IgD-negative memory B cell (primary cell): ENCODE measurements around the gene ABCA5. TPM values are rescaled to one million over a fixed set of nuclear protein-coding genes. Genes with fewer than 3 reads are reported as not detected.
"Not testable (repeated sequence)": the region's sequence is repeated elsewhere in the genome, so short reads cannot be mapped to it uniquely, and the experiment has no call there.

Source experiments
- H3K27ac Mint-ChIP-seq, 3 donors: one replicate each; pipeline ENCODE4 v1.8.0; 2020 to 2022; ENCODE audit warnings: mild to moderate bottlenecking in 3 of 3, mixed read lengths in 3 of 3, moderate library complexity in 1 of 3
- H3K27me3 Mint-ChIP-seq: one replicate; pipeline ENCODE4 v1.8.0; 2021; ENCODE audit warnings: mixed read lengths
- H3K36me3 Mint-ChIP-seq: one replicate; pipeline ENCODE4 v1.8.0; 2020; ENCODE audit warnings: mild to moderate bottlenecking, mixed read lengths
- H3K4me1 Mint-ChIP-seq, 3 donors: one replicate each; pipeline ENCODE4 v1.8.0; 2020 to 2022; ENCODE audit warnings: mixed read lengths in 3 of 3, mild to moderate bottlenecking in 1 of 3
- H3K4me3 Mint-ChIP-seq, 4 donors: one replicate each; pipeline ENCODE4 v1.8.0; 2020 to 2022; ENCODE audit warnings: mild to moderate bottlenecking in 4 of 4, mixed read lengths in 4 of 4, moderate library complexity in 3 of 4
- H3K9me3 Mint-ChIP-seq, 3 donors: one replicate each; pipeline ENCODE4 v1.8.0; 2020 to 2021; ENCODE audit warnings: mixed read lengths in 3 of 3, mild to moderate bottlenecking in 1 of 3
- polyA plus RNA-seq: library from polyadenylated mRNA; unstranded; fragments of 300-500 nt; fragmentation: Illumina TruSeq; gene quantifications from one replicate; pipeline ENCODE4 v1.2.3, GENCODE V29; 2021

ABCA5 gene
- polyA plus RNA-seq, 1 donor from 2014 or later, result 4.5 TPM

DNA sequence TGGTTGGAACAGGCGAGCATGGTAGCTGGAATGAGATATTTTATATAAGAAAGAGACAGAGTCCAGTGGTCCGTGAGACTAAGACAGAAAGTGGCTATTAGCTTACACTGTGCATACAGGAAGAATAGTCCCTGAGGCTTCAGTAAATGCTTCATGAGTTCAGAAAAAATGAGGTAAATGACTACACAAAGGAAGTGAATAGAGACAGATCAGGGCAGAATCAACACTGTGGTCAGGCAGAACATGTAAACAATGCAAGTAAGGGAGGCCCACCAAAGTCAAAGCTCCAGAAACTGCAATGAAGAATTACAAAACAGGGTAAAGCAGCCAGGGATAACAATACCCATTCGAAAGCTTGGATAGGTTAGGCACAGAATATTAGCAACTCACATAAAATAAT, 103.1 kb downstream of the ABCA5 start:
- Mint-ChIP-seq H3K4me3 (peak overlapping the region in 3 of 4 donors; percentile 25 to 74 (median 44)), H3K9me3 (peaks cover 0 to 2% (median 0%) of the 10 kb centered on the region in 3 donors), H3K4me1 (peaks cover 22 to 42% (median 29%) of the 10 kb centered on the region in 3 donors), H3K36me3 (peaks cover 2% of the 10 kb centered on the region), H3K27me3 (no peaks in the 10 kb centered on the region), H3K27ac (peak overlapping the region in 2 of 3 donors; percentile 11 to 95)

DNA sequence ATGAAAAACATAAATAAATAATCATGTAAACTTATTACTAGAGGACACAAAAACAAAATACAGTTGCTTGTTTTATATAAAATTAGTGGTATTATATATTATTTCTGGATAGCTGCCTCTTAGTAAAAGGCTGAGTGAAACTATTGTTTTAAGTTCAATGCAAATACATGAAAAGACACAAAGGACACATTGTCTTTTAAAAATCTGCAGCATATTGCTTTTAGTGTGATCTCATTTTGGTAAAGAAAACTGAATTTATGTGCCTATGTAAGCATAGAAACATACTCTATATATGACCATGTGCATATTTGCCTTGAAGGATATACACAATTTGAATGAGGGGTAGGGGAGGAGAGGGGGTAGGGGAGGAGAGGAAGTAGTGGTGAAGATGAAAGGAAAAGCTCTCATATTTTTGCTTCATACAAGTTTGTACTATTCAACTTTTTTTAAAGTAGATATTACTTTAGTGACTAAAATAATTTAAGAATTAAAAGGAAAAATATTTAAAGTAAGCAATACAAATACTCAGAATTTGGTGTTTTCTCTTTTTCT, 104.2 kb downstream of the ABCA5 start:
- peak overlapping the region in 1 of 4 donors; percentile 9 for H3K4me3 Mint-ChIP-seq
- H3K27me3 Mint-ChIP-seq, result no peaks in the 10 kb centered on the region
- peaks cover 0 to 2% (median 0%) of the 10 kb centered on the region in 3 donors for H3K9me3 Mint-ChIP-seq
- no peak overlapping the region for H3K27ac Mint-ChIP-seq
- peaks cover 2% of the 10 kb centered on the region for H3K36me3 Mint-ChIP-seq
- peaks cover 17 to 37% (median 23%) of the 10 kb centered on the region in 3 donors for H3K4me1 Mint-ChIP-seq

DNA sequence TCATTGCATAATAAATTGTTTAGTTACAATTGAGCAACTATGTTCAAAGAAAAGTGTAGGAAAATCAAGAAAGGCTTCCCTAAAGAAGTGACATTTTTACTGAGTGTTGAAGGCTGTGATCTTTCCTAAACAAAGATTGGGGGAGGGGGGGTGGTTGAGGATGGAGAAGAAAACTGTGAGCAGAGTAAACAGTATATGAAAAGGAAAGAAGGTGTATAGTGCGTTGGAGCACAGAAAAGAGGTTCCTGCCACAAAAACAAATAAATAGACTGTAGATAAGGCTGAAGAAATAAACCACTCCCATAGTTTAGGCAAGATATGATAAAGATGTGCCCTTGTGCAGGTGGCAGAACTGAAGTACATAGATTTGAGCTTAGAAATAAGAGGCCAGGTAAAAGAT, 106.8 kb downstream of the ABCA5 start:
- no peak overlapping the region for H3K4me3 Mint-ChIP-seq
- H3K36me3 Mint-ChIP-seq, result no peaks in the 10 kb centered on the region
- H3K4me1 Mint-ChIP-seq, result peaks cover 11 to 23% (median 16%) of the 10 kb centered on the region in 3 donors
- H3K27me3 Mint-ChIP-seq, result no peaks in the 10 kb centered on the region
- H3K9me3 Mint-ChIP-seq, result peaks cover 0 to 2% (median 0%) of the 10 kb centered on the region in 3 donors
- H3K27ac Mint-ChIP-seq, result no peak overlapping the region

DNA sequence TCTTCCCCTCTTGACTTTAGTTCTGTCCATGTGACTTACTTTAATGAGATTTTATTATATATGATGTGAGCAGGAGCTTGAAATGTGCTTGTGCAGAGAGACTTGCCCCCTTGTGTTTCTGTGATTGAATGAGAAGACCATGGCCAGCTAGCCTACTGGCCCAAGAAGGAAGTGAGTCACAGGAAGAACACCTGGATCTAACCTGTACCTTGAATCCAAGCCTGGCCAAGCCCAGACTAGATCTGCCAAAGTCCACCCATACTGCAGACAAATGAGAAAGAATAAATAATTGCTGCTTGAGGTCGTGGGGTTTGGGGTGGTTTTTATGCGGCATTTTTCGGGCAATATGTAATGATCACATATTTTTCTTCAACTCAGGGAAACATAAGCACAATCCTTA, 107.9 kb downstream of the ABCA5 start:
- Mint-ChIP-seq H3K27ac (no peak overlapping the region), H3K4me1 (peaks cover 10 to 17% (median 11%) of the 10 kb centered on the region in 3 donors), H3K27me3 (no peaks in the 10 kb centered on the region), H3K36me3 (no peaks in the 10 kb centered on the region), H3K4me3 (no peak overlapping the region), H3K9me3 (peaks cover 0 to 2% (median 0%) of the 10 kb centered on the region in 3 donors)

DNA sequence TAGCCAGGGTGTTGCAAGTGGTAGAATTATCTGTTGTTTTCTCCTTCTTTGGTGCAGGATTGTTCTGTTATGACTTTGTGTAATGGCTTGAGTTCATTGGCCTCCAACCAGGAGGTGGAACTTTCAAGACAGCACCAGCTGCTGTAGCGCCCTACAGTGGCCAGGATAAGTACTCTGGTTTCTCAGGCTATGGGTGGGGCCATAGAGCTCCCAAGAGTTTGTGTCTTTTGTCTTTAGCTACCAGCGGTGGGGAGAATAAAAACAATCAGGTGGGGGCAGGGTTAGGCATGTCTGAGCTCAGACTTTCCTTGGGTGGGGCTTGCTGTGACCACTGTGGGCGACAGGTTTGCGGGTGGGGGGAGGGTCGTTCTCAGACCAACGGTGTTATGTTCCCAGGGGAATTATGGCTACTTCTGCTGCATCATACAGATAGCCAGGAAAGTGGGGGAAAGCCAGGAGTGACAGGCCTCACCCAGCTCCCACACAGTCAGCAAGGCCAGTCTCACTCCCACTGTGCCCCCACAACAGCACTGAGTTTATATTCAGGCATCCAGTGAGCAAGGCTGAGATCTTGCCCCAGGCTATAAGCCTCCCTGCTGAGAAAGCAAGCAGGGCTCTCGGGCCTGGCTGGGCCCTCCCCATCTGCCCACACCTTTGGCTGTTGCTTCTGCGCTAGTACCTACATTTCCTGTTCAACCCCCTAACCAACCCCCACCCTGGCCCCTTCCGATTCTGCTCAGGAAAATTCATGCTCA, 113.7 kb downstream of the ABCA5 start:
- H3K4me1 Mint-ChIP-seq, result peaks cover 4 to 9% (median 5%) of the 10 kb centered on the region in 3 donors
- no peaks in the 10 kb centered on the region for H3K9me3 Mint-ChIP-seq
- H3K27me3 Mint-ChIP-seq, result no peaks in the 10 kb centered on the region

DNA sequence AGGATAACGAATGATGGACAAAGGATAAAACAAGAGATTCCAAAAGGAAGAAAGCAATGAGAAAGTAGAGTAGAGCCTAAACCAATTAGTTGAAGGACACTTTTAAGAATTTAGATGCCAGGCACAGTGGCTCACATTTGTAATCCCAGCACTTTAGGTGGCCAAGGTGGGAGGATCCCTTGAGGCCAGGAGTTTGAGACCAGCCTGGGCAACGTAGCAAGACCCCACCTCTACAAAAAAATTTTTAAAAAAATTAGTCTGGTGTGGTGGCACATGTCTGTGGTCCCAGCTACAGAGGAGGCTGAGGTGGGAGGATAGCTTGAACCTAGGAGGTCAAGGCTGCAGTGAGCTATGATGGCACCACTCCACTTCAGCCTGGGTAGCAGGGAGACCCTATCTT, 118.3 kb downstream of the ABCA5 start:
- Mint-ChIP-seq H3K4me3 (no peak overlapping the region), H3K27ac (no peak overlapping the region), H3K27me3 (no peaks in the 10 kb centered on the region), H3K4me1 (peaks cover 4 to 15% (median 5%) of the 10 kb centered on the region in 3 donors), H3K36me3 (peaks cover 4% of the 10 kb centered on the region), H3K9me3 (no peaks in the 10 kb centered on the region)

More for the DNA sequence above, 113.7 kb downstream of the ABCA5 start:
- no peak overlapping the region for H3K4me3 Mint-ChIP-seq
- H3K27ac Mint-ChIP-seq, result no peak overlapping the region
- peaks cover 7% of the 10 kb centered on the region for H3K36me3 Mint-ChIP-seq

DNA sequence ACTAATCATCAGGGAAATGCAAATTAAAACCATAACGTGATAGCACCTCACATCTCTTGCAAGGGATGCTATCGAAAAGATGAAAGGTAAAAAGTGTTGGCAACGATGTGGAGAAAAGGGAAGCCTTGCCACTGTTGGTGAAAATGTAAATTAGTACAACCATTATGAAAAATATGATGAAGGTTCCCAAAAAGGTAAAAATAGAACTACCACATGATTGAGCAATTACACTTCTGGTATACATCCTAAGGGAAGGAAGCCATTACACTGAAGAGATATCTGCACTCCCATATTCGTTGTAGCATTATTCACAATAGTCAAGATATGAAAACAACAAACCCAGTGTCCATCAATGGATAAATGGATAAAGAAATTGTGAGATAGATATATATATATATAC, 119.8 kb downstream of the ABCA5 start:
- Mint-ChIP-seq H3K9me3 (no peaks in the 10 kb centered on the region), H3K4me3 (no peak overlapping the region), H3K27me3 (no peaks in the 10 kb centered on the region), H3K36me3 (no peaks in the 10 kb centered on the region), H3K27ac (no peak overlapping the region), H3K4me1 (peaks cover 4 to 14% (median 4%) of the 10 kb centered on the region in 3 donors)

DNA sequence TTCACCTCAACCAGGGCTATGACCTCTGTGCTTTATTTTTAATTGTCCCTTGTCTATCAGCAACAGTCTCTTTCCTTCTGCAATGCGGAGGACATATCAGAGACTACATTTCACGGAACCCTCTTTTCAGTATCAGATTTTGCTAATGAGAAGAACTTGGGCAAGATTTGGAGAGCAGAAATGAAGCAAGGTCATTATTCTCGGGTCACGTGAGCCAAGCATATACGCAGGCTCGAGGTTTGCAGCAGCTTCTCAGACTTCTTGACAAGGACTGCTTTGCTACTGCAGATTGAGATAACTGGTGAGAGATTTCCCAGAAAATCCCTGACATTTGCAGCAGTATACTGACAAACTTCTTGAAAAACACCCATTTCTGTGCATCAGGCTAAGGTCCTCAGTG, 128.7 kb downstream of the ABCA5 start:
- H3K4me3 Mint-ChIP-seq, result no peak overlapping the region
- no peaks in the 10 kb centered on the region for H3K27me3 Mint-ChIP-seq
- H3K9me3 Mint-ChIP-seq, result peaks cover 0 to 2% (median 0%) of the 10 kb centered on the region in 3 donors
- H3K27ac Mint-ChIP-seq, result no peak overlapping the region
- H3K4me1 Mint-ChIP-seq, result no peaks in the 10 kb centered on the region
- no peaks in the 10 kb centered on the region for H3K36me3 Mint-ChIP-seq

DNA sequence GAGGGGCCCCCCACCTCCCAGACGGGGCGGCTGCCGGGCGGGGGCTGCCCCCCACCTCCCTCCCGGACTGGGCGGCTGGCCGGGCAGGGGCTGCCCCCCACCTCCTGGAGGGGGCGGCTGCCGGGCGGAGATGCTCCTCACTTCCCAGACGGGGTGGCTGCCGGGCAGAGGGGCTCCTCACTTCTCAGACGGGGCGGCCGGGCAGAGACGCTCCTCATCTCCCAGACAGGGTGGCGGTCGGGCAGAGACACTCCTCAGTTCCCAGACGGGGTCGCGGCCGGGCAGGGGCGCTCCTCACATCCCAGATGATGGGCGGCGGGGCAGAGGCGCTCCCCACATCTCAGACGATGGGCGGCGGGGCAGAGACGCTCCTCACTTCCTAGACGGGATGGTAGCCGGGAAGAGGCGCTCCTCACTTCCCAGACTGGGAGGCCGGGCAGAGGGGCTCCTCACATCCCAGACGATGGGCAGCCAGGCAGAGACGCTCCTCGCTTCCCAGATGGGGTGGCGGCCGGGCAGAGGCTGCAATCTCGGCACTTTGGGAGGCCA, 130.8 kb downstream of the ABCA5 start:
- not testable (repeated sequence) for H3K36me3 Mint-ChIP-seq, H3K4me1 Mint-ChIP-seq, H3K27me3 Mint-ChIP-seq, H3K4me3 Mint-ChIP-seq, H3K9me3 Mint-ChIP-seq, H3K27ac Mint-ChIP-seq

Other genes starting within 250 kb of the ABCA5 start
- gene ABCA6, start 185.2 kb downstream of the ABCA5 start, polyA plus RNA-seq, result 0.80 TPM
- not detected for gene ABCA10, start 98.3 kb downstream of the ABCA5 start, polyA plus RNA-seq
- 7.5 TPM for gene MAP2K6, start 87.6 kb upstream of the ABCA5 start, polyA plus RNA-seq